ENCODE measurements around the gene MARF1. TPM values are rescaled to one million over a fixed set of nuclear protein-coding genes. Genes with fewer than 3 reads are reported as not detected.

MARF1 gene
- total and polyA plus RNA-seq, 10 donors: 24.0 to 169 (median 94.7) TPM

GRCh38 chr16:15581127-15581815 lies 61.7 kb downstream of the MARF1 start:
- DNase-seq: no peak
- H3K36me3 ChIP-seq: peaks cover 0 to 34% (median 0%) of the 10 kb centered on the region in 6 donors
- TF ChIP-seq POLR2AphosphoS5 (IDR thresholded peaks at IDR 0.05): no peak
- TF ChIP-seq POLR2A (IDR thresholded peaks at IDR 0.05): no peak
- no peak for TF ChIP-seq CTCF (IDR thresholded peaks at IDR 0.05 in 8 of 11, conservative IDR thresholded peaks at IDR 0.05 in 3 of 11)
- H3K27me3 ChIP-seq (replicated peaks in 1 of 7): no peaks in the 10 kb centered on the region
- H3K4me1 ChIP-seq: peaks cover 0 to 12% (median 4%) of the 10 kb centered on the region in 6 donors
- 70 to 80% (median 75%) methylated on average over 10 of the region's 10 CpGs for WGBS, 5 donors
- intact Hi-C loops (cut with DNase I; ENCODE audit: low total_unique reads): no loop called here
- peaks cover 0 to 15% (median 12%) of the 10 kb centered on the region in 8 donors for H3K9me3 ChIP-seq
- peak overlapping the region in 1 of 8 donors; percentile 46 for H3K27ac ChIP-seq
- no peak overlapping the region for H3K4me3 ChIP-seq

- DNase-seq: no peak
- Histone ChIP-seq H3K27me3 (replicated peaks in 1 of 7) (no peaks in the 10 kb centered on the region), H3K9me3 (no peaks in the 10 kb centered on the region), H3K36me3 (peaks cover 0 to 24% (median 0%) of the 10 kb centered on the region in 6 donors), H3K27ac (no peak overlapping the region), H3K4me3 (no peak overlapping the region), H3K4me1 (peaks cover 0 to 12% (median 4%) of the 10 kb centered on the region in 6 donors)
- TF ChIP-seq CTCF (IDR thresholded peaks at IDR 0.05 in 8 of 11, conservative IDR thresholded peaks at IDR 0.05 in 3 of 11) (no peak), POLR2A (IDR thresholded peaks at IDR 0.05) (no peak), POLR2AphosphoS5 (IDR thresholded peaks at IDR 0.05) (no peak)
- 89 to 95% (median 93%) methylated on average over 4 of the region's 4 CpGs for WGBS, 5 donors
- intact Hi-C loops (cut with DNase I; ENCODE audit: low total_unique reads): no loop called here
Measured at GRCh38 chr16:15578824-15579223, 64.1 kb downstream of the MARF1 start.

- no peak overlapping the region for H3K4me3 ChIP-seq
- H3K36me3 ChIP-seq: peaks cover 0 to 9% (median 0%) of the 10 kb centered on the region in 6 donors
- H3K27me3 ChIP-seq (replicated peaks in 1 of 7): no peaks in the 10 kb centered on the region
- TF ChIP-seq POLR2A (IDR thresholded peaks at IDR 0.05) (no peak), POLR2AphosphoS5 (IDR thresholded peaks at IDR 0.05) (no peak), CTCF (IDR thresholded peaks at IDR 0.05 in 8 of 11, conservative IDR thresholded peaks at IDR 0.05 in 3 of 11) (no peak)
- no peak for DNase-seq
- 93 to 96% (median 95%) methylated on average over 20 of the region's 20 CpGs for WGBS, 5 donors
- peaks cover 0 to 4% (median 0%) of the 10 kb centered on the region in 8 donors for H3K9me3 ChIP-seq
- intact Hi-C loops (cut with DNase I; ENCODE audit: low total_unique reads): no loop called here
- H3K4me1 ChIP-seq: peaks cover 0 to 26% (median 4%) of the 10 kb centered on the region in 6 donors
- H3K27ac ChIP-seq: no peak overlapping the region
Measured at GRCh38 chr16:15576960-15577958, 65.7 kb downstream of the MARF1 start.

Data from spleen (tissue), 11 donors.